Muscle of leg (tissue), 11 donors: ENCODE results near the gene WASHC2A. TPM values are rescaled to one million over a fixed set of nuclear protein-coding genes. Genes with fewer than 3 reads are reported as not detected.
"Not testable (repeated sequence)": the region's sequence is repeated elsewhere in the genome, so short reads cannot be mapped to it uniquely, and the experiment has no call there.

Source experiments
- DNase-seq: peaks from one replicate; pipeline ENCODE4 v3.0.0; 2013
- H3K27ac ChIP-seq: one replicate; pipeline ENCODE4 v1.5.1; 2013; ENCODE audit warnings: mild to moderate bottlenecking, low read length, control low read depth
- H3K27me3 ChIP-seq: one replicate; pipeline ENCODE4 v1.6.1; 2013; ENCODE audit warnings: low read length; ENCODE audit not compliant: control insufficient read depth, insufficient read depth
- H3K36me3 ChIP-seq: one replicate; pipeline ENCODE4 v1.6.1; 2013; ENCODE audit warnings: low read length; ENCODE audit not compliant: control insufficient read depth, insufficient read depth
- H3K4me1 ChIP-seq: one replicate; pipeline ENCODE4 v1.6.1; 2013; ENCODE audit warnings: low read length; ENCODE audit not compliant: control insufficient read depth, insufficient read depth
- H3K4me3 ChIP-seq: one replicate; pipeline ENCODE4 v1.5.1; 2013; ENCODE audit warnings: low read length, control low read depth
- H3K9me3 ChIP-seq: replicated peaks from 2 replicates; pipeline ENCODE4 v1.6.1; 2013; ENCODE audit warnings: low read depth, low read length; ENCODE audit not compliant: control insufficient read depth
- WGBS: methylation state at CpG from one replicate; pipeline ENCODE4 v1.1.5; 2013; ENCODE audit warnings: missing lambda C conversion rate; ENCODE audit not compliant: insufficient coverage; 5-methylcytosine and 5-hydroxymethylcytosine counted together
- polyA plus RNA-seq, 8 donors: library from polyadenylated mRNA; unstranded; fragments of 120-200 nt; gene quantifications; one replicate each; pipeline versions ENCODE4 v1.2.1 to v1.2.3, GENCODE V29; 2013; ENCODE audit warnings: inconsistent platforms in 1 of 8, low replicate concordance in 1 of 8; ENCODE audit not compliant: insufficient read length in 8 of 8, insufficient read depth in 1 of 8
- total RNA-seq: library from RNA; stranded (reverse); fragments of 120-200 nt; gene quantifications from one replicate; pipeline ENCODE4 v1.2.4, GENCODE V29; 2013

WASHC2A gene
- total and polyA plus RNA-seq, 9 donors = 22.0 to 32.4 (median 25.2) TPM

GRCh38 chr10:50101139-50101582 lies 33.4 kb downstream of the WASHC2A start:
- not testable (repeated sequence) for H3K4me1 ChIP-seq, H3K4me3 ChIP-seq, H3K9me3 ChIP-seq, H3K27me3 ChIP-seq, H3K27ac ChIP-seq
- 100% methylated on average over 3 of the region's 9 CpGs for WGBS
- H3K36me3 ChIP-seq = peaks cover 13% of the 10 kb centered on the region
- DNase-seq = peak; percentile 14

- not testable (repeated sequence) for H3K27me3 ChIP-seq, H3K27ac ChIP-seq, H3K4me1 ChIP-seq, H3K9me3 ChIP-seq, DNase-seq, H3K4me3 ChIP-seq
- peaks cover 13% of the 10 kb centered on the region for H3K36me3 ChIP-seq
- 100% methylated on average over 2 of the region's 3 CpGs for WGBS
These were observed 34.0 kb downstream of the WASHC2A start for GRCh38 chr10:50101747-50102146.

- H3K36me3 ChIP-seq = peaks cover 13% of the 10 kb centered on the region
- H3K27me3 ChIP-seq, DNase-seq, H3K4me1 ChIP-seq, H3K9me3 ChIP-seq, H3K27ac ChIP-seq, H3K4me3 ChIP-seq: not testable (repeated sequence)
- WGBS = no CpG with 5 or more reads among the region's 5 CpGs
These were observed 34.5 kb downstream of the WASHC2A start for GRCh38 chr10:50102267-50102666.

GRCh38 chr10:50108999-50109698 lies 41.4 kb downstream of the WASHC2A start:
- H3K27ac ChIP-seq, H3K9me3 ChIP-seq, H3K4me3 ChIP-seq, H3K27me3 ChIP-seq, H3K4me1 ChIP-seq, H3K36me3 ChIP-seq, DNase-seq: not testable (repeated sequence)
- 100% methylated on average over 2 of the region's 7 CpGs for WGBS

GRCh38 chr10:50112419-50113112 lies 44.8 kb downstream of the WASHC2A start:
- WGBS = no CpG with 5 or more reads among the region's 9 CpGs
- DNase-seq = not testable (repeated sequence)

GRCh38 chr10:50126765-50127164 lies 59.0 kb downstream of the WASHC2A start:
- H3K4me1 ChIP-seq, H3K27ac ChIP-seq, H3K4me3 ChIP-seq, H3K27me3 ChIP-seq, H3K9me3 ChIP-seq, DNase-seq, H3K36me3 ChIP-seq: not testable (repeated sequence)
- no CpG with 5 or more reads among the region's 2 CpGs for WGBS

More at GRCh38 chr10:50112419-50113112, 44.8 kb downstream of the WASHC2A start:
- not testable (repeated sequence) for H3K27me3 ChIP-seq, H3K27ac ChIP-seq, H3K9me3 ChIP-seq, H3K4me3 ChIP-seq, H3K4me1 ChIP-seq, H3K36me3 ChIP-seq

- not testable (repeated sequence) for H3K27ac ChIP-seq, H3K27me3 ChIP-seq, H3K36me3 ChIP-seq, H3K4me3 ChIP-seq, DNase-seq, H3K9me3 ChIP-seq, H3K4me1 ChIP-seq
- WGBS = no CpG with 5 or more reads among the region's 5 CpGs
These were observed 60.1 kb downstream of the WASHC2A start for GRCh38 chr10:50127770-50128292.

GRCh38 chr10:50131245-50131965 lies 63.7 kb downstream of the WASHC2A start:
- not testable (repeated sequence) for H3K27ac ChIP-seq, DNase-seq, H3K36me3 ChIP-seq, H3K9me3 ChIP-seq, H3K4me3 ChIP-seq, H3K4me1 ChIP-seq, H3K27me3 ChIP-seq
- 93% methylated on average over 3 of the region's 8 CpGs for WGBS

GRCh38 chr10:50132322-50132721 lies 64.6 kb downstream of the WASHC2A start:
- not testable (repeated sequence) for H3K9me3 ChIP-seq, H3K4me1 ChIP-seq, H3K27me3 ChIP-seq, H3K27ac ChIP-seq, DNase-seq, H3K4me3 ChIP-seq, H3K36me3 ChIP-seq
- 83% methylated on average over 1 of the region's 6 CpGs for WGBS

GRCh38 chr10:50132841-50133240 lies 65.1 kb downstream of the WASHC2A start:
- H3K9me3 ChIP-seq, DNase-seq, H3K4me1 ChIP-seq, H3K36me3 ChIP-seq, H3K27me3 ChIP-seq, H3K27ac ChIP-seq, H3K4me3 ChIP-seq: not testable (repeated sequence)
- WGBS = no CpG with 5 or more reads among the region's 3 CpGs
